Right lung (tissue), 5 donors: ENCODE results near the gene ACACA. TPM values are rescaled to one million over a fixed set of nuclear protein-coding genes. Genes with fewer than 3 reads are reported as not detected.

Experiments
- DNase-seq, 2 donors: peaks; one replicate each; pipeline ENCODE4 v3.0.0-alpha.2; 2013
- polyA plus RNA-seq, 5 donors: library from polyadenylated mRNA; unstranded; fragments of 120-200 nt; gene quantifications; one replicate each; pipeline versions ENCODE4 v1.2.1 to v1.2.3, GENCODE V29; 2013; ENCODE audit warnings: inconsistent platforms in 1 of 5, low replicate concordance in 1 of 5; ENCODE audit not compliant: insufficient read length in 5 of 5, insufficient read depth in 1 of 5

ACACA gene
- polyA plus RNA-seq, 5 donors, result 40.8 to 60.5 (median 49.2) TPM

GRCh38 chr17:37134050-37134449, 272.6 kb downstream of the ACACA start:
- no peak for DNase-seq

GRCh38 chr17:37133136-37133535, 273.5 kb downstream of the ACACA start:
- no peak for DNase-seq

- no peak for DNase-seq
Measured at GRCh38 chr17:37131669-37132611, 274.7 kb downstream of the ACACA start.

- no peak for DNase-seq
Measured at GRCh38 chr17:37130984-37131446, 275.6 kb downstream of the ACACA start.

- DNase-seq, result no peak
Measured at GRCh38 chr17:37124821-37125173, 281.8 kb downstream of the ACACA start.

GRCh38 chr17:37123941-37124820, 282.5 kb downstream of the ACACA start:
- DNase-seq, result no peak

GRCh38 chr17:37123386-37123785, 283.2 kb downstream of the ACACA start:
- no peak for DNase-seq

- DNase-seq, result no peak
Measured at GRCh38 chr17:37121616-37122015, 285.0 kb downstream of the ACACA start.

GRCh38 chr17:37118366-37119137, 288.1 kb downstream of the ACACA start:
- peak in 1 of 2 donors; percentile 36 for DNase-seq

GRCh38 chr17:37117373-37118142, 289.1 kb downstream of the ACACA start:
- DNase-seq, result no peak

GRCh38 chr17:37116671-37117185, 289.9 kb downstream of the ACACA start:
- DNase-seq, result no peak

- no peak for DNase-seq
Measured at GRCh38 chr17:37111329-37111728, 295.3 kb downstream of the ACACA start.

GRCh38 chr17:37110746-37111145, 295.9 kb downstream of the ACACA start:
- DNase-seq, result no peak

GRCh38 chr17:37109731-37110710, 296.6 kb downstream of the ACACA start:
- DNase-seq, result no peak

- no peak for DNase-seq
Measured at GRCh38 chr17:37109106-37109505, 297.5 kb downstream of the ACACA start.

GRCh38 chr17:37107406-37108083, 299.1 kb downstream of the ACACA start:
- no peak for DNase-seq

- no peak for DNase-seq
Measured at GRCh38 chr17:37106049-37106448, 300.6 kb downstream of the ACACA start.

GRCh38 chr17:37103231-37103630, 303.4 kb downstream of the ACACA start:
- no peak for DNase-seq

- DNase-seq, result no peak
Measured at GRCh38 chr17:37101306-37101705, 305.3 kb downstream of the ACACA start.
